HG02798 (cell line): ENCODE data around the gene HIRIP3.

Source experiments
- ATAC-seq: cut with Tn5 transposase; IDR thresholded peaks from one replicate; pipeline ENCODE4 v1.9.1; 2021; ENCODE audit warnings: mild to moderate bottlenecking; ENCODE audit not compliant: unreplicated experiment, poor library complexity

Gene HIRIP3

DNA sequence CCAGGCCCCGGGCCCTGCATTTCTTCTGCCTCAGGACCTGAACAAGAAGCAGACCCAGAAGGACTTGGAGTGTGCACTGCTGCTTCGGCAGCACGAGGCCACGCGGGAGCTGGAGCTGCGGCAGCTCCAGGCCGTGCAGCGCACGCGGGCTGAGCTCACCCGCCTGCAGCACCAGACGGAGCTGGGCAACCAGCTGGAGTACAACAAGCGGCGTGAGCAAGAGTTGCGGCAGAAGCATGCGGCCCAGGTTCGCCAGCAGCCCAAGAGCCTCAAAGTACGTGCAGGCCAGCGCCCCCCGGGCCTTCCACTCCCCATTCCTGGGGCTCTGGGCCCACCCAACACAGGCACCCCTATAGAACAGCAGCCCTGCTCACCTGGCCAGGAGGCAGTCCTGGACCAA, 9.2 kb downstream of the HIRIP3 start:
- ATAC-seq = no peak

DNA sequence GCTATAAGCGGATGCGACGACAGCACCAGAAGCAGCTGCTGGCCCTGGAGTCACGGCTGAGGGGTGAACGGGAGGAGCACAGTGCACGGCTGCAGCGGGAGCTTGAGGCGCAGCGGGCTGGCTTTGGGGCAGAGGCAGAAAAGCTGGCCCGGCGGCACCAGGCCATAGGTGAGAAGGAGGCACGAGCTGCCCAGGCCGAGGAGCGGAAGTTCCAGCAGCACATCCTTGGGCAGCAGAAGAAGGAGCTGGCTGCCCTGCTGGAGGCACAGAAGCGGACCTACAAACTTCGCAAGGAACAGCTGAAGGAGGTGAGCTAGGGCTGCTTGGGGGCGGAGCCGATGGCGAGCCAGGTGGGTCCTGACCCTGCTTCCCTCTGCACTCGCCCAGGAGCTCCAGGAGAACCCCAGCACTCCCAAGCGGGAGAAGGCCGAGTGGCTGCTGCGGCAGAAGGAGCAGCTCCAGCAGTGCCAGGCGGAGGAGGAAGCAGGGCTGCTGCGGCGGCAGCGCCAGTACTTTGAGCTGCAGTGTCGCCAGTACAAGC, 10.1 kb downstream of the HIRIP3 start:
- ATAC-seq = no peak

DNA sequence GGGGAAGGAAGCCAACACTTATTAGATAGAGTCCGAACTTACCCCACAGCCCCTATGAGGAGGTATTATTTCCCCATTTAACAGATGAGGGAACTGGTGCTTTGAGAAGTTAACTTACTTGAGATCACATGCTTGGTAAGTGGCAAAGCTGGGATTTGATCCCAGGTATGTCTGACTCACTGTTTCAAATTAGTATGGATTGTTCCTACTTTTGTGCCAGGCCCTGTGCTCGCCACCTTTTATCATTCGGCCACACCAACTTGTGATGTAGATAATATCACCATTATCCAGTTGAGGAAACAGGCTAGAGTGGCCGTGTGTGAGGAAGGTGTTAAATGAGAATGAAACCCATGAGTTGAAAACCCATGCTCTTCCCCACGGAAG, 10.7 kb downstream of the HIRIP3 start:
- ATAC-seq = no peak

DNA sequence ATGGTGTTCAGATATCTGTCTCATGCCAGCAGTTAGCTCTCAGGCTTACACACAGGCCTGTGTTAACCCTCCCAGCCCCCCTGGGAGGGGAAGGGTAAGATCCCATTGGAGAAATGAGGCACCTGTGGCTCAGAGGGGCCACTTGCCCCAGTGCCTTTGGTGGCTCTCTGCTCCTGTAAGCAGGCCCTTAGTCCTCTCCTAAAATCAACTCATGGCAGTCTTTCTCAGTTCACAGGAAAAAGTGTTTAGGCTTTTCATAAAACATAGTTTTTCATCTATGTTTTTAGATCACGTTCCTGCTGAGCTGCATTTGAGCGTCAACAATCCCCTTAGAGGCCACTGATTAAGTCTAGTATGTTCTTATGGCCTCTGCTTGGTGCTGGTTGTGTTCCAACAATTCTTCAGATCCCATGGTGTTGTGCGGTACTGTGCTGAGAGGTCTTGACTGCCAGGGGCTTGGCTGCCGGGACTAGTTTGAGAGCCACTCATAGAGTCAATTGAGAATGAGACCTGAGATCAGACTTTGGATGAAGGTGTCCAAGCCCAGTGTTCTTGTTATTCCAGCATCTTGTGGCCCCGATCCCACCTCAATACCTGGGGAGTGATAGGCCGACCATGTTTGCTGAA, 11.2 kb downstream of the HIRIP3 start:
- ATAC-seq = no peak

DNA sequence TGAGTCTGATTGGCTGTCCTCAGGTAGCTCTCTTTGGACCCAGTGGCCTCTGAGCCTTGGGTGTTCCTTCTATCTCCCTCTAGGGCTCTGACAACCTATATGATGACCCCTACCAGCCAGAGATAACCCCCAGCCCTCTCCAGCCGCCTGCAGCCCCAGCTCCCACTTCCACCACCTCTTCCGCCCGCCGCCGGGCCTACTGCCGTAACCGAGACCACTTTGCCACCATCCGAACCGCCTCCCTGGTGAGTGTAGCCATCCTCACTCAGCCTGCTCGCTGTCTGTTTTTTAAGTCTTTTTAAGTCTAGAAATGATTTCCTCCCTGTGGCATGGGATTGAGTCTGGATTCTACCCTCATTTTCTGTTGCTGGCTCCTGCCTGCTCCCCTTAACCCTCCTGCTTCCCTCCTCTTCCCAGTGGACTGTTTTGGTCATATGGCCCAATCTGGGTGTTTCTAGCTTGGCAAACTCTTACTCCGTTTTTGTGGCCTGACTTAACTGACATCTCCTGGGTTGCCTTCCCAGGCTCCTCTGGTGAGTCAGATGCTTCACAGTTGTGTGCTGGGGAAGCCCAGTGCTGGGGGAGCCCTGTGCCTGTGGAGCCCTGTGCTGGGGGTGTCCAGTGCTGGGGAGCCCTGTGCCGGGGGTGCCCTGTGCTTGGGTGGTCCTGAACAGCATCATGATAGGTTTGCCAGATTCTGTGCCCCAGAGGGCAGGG, 11.8 kb downstream of the HIRIP3 start:
- no peak for ATAC-seq

DNA sequence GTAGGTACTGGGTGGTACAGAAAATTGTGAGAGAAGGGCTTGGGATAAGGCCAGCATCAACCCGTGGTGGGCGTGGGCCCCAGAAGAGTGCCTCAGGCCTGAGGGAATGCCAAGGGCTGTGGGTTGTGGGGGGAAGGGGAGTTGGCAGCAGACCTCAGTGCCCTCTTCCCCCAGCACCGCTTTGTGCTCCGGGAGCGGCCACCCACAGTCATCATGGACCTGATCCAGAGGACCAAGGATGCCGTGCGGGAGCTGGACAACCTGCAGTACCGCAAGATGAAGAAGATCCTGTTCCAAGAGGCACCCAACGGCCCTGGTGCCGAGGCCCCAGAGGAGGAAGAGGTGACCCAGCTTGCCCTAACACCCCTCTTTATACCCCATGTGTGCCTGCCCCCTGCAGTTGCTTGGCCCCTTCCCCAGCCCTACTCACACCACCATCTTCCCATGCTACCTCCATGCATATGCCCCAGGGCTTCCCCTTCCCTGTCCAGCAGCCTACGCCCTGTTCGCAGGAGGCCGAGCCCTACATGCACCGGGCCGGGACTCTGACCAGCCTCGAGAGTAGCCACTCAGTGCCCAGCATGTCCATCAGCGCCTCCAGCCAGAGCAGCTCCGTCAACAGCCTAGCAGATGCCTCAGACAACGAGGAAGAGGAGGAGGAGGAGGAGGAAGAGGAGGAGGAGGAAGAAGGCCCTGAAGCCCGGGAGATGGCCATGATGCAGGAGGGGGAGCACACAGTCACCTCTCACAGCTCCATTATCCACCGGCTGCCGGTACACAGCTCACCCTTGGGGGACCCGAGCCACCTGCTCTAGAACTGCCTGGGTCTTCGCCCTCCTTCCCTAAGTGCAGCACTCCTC, 12.6 kb downstream of the HIRIP3 start:
- no peak for ATAC-seq

DNA sequence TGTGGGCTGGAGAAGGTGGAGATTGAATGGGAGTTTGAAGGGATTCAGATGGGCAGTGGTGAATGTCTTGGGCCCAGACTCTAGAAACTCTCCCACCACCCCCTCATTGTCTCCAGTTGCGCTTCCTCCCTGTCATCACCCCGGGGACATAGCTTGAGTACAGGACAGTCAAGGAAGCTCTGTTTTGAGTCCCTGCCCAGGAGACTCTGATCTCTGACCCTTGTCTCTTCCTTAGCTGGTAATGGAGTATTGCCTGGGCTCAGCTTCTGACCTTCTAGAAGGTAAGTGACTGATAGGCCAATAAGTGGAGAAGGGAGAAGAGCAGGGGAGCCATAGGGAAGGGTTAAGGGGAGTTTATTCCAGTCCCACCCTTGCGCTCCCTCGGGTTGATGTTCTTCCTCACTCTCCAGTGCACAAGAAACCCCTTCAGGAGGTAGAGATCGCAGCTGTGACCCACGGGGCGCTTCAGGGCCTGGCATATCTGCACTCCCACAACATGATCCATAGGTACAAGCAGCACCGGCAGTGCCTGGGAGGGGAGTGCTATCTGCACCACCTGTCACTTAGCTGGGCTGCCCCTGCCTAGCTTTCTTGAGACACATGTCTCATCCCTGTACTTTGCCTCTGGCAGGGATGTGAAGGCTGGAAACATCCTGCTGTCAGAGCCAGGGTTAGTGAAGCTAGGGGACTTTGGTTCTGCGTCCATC, 16.7 kb downstream of the HIRIP3 start:
- ATAC-seq = no peak

DNA sequence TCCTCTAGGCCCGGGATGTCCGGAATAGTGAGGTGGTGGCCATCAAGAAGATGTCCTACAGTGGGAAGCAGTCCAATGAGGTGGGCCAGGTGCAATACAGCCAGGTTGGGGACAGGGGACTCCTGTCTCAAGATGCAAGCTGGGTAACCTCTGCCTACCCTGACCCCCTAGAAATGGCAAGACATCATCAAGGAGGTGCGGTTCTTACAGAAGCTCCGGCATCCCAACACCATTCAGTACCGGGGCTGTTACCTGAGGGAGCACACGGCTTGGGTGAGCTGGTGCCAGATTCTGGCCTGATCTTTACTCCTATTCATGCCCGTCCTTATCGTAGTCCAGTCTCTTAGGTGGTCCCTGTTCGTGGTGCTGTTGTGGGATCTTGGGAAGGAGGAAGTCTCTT, 17.3 kb downstream of the HIRIP3 start:
- no peak for ATAC-seq

DNA sequence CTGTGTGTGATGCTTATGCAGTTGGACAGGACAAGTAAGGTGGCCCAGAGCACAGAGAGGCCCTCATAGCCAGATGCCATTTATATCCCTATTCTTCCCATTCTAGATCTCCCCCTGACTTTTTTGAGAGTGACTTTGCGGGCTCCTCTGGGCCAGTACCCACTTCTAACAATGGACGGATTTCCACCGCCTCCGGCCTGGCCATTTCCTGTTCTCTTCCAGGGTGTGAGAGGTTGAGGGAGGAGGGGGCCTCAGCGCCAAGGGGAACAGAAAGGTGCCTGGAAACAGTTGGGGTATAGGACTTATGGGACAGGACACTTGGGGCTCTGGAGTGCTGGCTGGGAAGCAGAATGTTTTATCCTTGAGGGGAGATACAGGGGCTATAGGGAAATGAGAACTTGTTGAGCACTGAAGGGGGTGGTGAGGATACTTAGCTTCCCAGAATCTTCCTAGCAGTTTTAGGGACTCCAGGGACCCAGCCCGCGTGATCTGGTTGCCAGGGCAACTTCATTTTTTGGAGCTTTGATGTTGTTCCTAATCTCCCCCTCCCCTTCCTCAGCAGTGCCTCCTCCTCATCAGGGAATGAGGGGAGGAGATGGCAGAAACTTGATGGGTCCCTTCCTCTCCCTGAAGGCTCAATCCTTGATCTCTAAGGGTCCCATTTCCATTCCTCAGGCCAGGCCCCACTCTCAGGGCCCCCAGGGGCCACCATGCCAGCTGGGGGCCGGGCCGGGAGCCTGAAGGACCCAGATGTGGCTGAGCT, 18.2 kb downstream of the HIRIP3 start:
- ATAC-seq = no peak

DNA sequence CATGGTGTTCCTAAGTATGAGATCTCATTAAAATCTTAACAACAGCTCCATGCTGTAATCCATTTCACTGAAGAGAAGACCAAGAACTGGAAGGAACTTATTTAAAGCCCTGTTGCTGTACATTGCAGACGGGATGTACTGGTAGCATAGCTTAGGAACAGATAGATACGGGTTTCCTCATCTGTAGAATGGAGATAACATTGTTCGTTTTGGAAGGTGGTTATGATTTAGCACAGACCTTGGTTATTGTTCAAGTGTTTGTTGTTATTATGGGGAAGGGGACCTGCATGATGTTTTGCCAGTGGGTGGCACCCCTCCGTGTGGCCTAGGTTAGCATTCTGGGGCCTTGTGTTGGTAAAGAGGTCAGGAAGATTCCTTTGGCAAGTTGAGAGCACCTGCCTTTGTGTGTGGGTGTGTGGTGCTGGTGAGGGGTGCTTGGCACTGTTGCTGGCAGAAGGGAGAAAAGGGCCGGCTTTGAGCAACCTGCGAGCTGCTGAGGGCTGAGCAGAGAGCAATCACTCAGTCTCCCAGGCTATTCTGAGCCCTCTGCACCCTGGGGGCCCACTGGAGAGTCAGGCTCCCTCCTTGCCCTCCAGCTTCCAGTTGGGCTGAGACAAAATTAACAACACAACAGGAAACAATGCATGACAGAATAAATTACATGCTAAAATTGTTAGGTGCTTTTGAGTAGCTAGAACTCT, 19.5 kb downstream of the HIRIP3 start:
- ATAC-seq = no peak

DNA sequence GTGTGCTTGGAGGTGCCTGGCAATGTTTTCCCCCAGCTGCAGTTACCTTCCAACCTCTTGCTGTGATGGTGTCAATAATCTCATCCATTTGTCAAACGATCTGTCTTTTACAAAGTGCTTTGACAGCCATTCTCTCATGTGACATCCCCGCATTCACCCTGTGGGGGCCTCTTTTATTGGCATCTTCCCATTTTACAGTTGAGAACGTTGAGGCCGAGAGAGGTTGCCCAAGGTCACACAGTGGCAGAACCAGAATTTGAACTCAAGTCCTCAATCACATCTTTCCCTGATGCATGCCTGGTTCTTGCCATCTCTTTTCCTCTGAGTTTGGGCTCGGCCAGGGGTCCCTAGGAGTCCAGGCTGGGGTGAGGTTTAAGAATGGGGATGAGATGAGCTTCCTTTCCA, 20.3 kb downstream of the HIRIP3 start:
- no peak for ATAC-seq

DNA sequence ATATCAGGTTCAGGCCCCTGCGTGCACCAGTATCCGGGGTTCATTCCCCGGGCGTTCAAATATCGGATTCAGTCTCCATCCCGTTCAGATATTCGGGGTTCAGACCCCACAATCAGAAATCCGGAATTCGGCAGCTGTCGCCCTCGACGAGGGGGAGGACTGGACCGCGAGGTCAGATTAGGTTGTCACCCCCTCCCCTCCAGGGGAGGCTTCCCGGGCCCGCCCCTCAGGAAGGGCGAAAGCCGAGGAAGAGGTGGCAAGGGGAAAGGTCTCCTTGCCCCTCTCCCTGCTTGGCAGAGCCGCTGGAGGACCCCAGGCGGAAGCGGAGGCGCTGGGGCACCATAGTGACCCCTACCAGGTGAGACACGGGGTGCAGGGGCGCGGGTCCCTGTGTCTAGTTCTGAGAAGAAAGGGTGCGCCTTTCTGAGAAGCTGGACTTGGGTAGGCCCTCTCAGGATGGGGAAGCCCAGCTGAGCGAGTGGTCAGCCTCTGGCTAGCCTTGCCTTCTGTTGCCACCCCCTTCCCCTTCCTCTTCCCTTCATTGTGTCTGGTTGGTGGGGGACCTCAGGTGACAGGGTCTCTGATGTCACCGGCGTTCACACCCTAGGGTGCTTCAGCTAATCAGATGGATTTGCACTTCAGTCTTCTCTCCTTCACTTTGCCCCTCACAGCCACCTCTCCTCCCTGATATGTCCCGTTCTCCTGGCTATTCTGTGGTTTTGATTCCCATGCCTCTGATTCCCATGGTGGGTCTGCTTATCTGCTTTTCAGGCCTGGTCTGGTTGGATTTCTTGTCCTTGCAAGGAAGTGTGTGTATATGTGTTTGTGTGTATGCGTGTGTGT, 20.9 kb downstream of the HIRIP3 start:
- ATAC-seq = no peak

DNA sequence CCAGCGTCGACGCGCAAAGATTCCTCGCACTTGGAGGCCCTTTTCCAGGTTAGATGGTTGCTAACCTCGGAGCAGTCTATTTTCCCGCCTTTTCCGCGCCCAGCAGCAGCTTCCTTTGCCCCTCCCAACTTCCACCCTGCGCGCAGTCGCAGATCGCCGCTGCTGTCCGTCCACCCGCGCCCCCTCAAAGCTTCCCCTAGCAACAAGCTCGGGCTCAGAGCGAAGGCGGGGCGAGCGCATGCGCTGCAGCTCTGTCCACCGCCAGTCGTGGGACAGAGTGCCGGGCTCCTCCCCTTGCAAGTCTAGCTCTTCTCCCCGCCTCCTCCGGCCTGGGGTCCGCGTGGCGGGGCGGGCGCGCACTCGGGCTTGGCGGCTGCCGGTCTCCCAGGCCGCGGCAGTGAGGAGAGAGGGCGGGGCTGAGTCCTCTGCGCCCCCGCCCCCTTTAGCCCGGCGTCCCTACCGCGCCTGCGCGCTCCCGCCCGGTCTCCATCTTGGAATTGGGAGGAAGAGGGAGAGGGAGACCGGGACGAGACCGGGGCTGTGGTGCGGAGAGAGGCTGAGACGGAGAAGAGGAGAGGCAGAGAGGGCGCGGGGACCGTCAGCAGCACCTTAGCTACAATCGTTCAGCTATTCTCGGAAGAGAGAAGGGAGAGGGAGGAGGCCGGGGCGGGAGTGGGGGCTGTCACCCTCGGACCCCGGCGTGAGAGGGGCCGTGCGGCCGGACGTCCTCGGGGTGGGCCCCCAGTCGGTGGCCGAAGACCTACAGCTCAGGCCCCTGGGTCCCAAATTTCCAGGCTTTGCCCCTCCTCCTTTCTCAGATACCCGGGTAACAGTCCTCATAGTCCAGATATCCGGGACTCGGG, 21.8 kb downstream of the HIRIP3 start, which contains the start of gene TAOK2:
Gene TAOK2 (plus strand): TSS at position 485 of the 863 bp plus-strand sequence. CDS start 3,905 bp downstream, outside the sequence.
- peak; percentile 97 for ATAC-seq

DNA sequence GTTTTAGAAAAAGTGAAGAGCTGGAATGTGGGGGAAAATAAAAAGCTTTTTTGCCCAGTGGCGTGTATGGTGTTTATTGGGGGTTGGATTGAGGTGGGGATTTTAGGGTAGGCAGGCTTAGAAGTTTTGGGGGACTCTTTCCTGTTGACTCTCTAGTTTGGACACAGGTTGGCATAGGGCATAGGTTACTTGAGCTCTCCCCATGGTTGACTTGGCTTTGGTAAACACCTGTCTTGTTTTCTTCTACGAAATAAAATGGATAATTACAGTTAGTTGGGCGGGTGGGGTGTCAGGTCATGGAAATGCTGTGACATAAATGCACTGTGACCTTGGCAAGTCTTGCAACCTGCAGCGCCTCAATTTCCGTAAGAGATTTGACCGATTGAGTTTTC, 22.4 kb downstream of the HIRIP3 start:
- no peak for ATAC-seq

DNA sequence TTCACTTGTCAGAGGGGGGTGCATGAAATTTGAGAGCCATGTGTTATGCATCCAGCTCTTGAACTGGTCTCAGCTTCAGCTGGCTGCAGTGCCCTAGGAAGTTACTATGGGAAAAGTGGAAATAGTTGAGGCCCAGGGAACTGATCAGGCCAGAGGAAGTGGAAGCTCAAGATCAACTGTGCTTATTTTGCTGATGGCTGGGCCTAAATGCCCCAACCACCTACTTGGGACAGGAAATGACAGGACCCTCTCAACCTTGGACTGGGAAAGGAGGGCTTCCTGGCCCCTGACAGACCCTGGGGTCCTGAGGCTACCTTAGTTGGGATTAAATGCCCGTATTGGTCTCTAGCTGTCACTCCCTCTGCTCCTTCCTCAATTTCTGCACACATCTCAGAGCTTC, 22.9 kb downstream of the HIRIP3 start:
- no peak for ATAC-seq

DNA sequence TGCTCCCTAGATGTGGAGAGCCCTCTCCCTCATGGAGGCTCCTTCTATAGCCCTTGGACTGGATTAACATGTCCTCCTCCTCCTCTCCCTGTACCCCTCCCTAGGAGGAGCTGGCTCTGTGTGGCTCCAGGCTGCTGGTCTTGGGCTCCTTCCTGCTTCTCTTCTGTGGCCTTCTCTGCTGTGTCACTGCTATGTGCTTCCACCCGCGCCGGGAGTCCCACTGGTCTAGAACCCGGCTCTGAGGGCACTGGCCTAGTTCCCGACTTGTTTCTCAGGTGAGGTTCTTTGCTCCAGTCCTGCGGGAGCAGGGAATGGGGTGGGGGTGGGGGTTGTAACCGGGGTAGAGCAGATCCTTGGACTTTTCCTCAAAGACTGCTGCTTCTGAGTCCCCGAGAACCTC, 24.1 kb downstream of the HIRIP3 start:
- no peak for ATAC-seq

DNA sequence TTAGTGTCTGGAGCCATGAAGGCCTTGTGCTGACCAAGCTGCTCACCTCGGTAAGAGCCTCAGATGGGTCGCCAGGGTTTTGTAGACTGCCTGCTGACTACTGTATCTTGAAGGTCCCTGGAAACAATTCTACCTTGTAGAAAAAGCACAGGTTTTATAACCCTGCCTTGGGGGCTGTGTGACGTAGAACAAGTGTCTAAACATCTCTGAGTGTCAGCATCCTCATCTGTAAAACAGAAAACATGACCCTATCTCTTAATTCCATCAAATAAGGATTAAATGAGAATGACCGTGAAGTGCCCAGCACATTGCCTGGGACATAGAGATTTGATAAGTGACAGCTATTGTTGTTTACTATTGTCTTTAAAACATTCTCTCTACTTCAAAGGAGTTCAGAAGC, 27.2 kb downstream of the HIRIP3 start:
- no peak for ATAC-seq
